GM06990 (cell line): Measurements from ENCODE around the gene BCL2A1.
"Not testable (repeated sequence)": the region's sequence is repeated elsewhere in the genome, so short reads cannot be mapped to it uniquely, and the experiment has no call there.

ENCODE experiments used
- DNase-seq: peaks from one replicate; pipeline ENCODE4 v3.0.0-alpha.2; 2011; ENCODE audit not compliant: insufficient read length; ENCODE audit errors: extremely low read depth
- H3K27me3 ChIP-seq: replicated peaks from 2 replicates; pipeline ENCODE4 v1.6.0; 2011; ENCODE audit warnings: low read length; ENCODE audit not compliant: control insufficient read depth, insufficient read depth
- H3K36me3 ChIP-seq: 2 replicates; pipeline ENCODE4 v1.5.1; 2011; ENCODE audit warnings: low read length; ENCODE audit not compliant: control insufficient read depth, insufficient read depth
- H3K4me3 ChIP-seq: replicated peaks from 2 replicates; pipeline ENCODE4 v1.5.1; 2011; ENCODE audit warnings: low read depth, mild to moderate bottlenecking, control low read depth, low read length
- CTCF ChIP-seq: IDR thresholded peaks from 2 replicates; pipeline ENCODE4 v1.5.1; 2011; ENCODE audit warnings: low read length, control low read depth, mild to moderate bottlenecking, inconsistent platforms; ENCODE audit not compliant: insufficient read depth, poor library complexity, severe bottlenecking

The BCL2A1 gene

GRCh38 chr15:79942741-79943481 lies 28.1 kb downstream of the BCL2A1 start:
- no peak overlapping the region for H3K4me3 ChIP-seq
- H3K27me3 ChIP-seq, result no peaks in the 10 kb centered on the region
- no peak for TF ChIP-seq CTCF
- no peak for DNase-seq
- no peaks in the 10 kb centered on the region for H3K36me3 ChIP-seq

- Histone ChIP-seq H3K27me3 (no peaks in the 10 kb centered on the region), H3K4me3 (no peak overlapping the region), H3K36me3 (no peaks in the 10 kb centered on the region)
- no peak for TF ChIP-seq CTCF
- no peak for DNase-seq
Measured at GRCh38 chr15:79939399-79939798, 31.6 kb downstream of the BCL2A1 start.

- Histone ChIP-seq H3K27me3 (no peaks in the 10 kb centered on the region), H3K4me3 (no peak overlapping the region), H3K36me3 (no peaks in the 10 kb centered on the region)
- TF ChIP-seq CTCF, result no peak
- DNase-seq, result no peak
Measured at GRCh38 chr15:79938143-79938542, 32.9 kb downstream of the BCL2A1 start.

GRCh38 chr15:79935556-79936201 lies 35.3 kb downstream of the BCL2A1 start:
- DNase-seq, H3K27me3 ChIP-seq, H3K36me3 ChIP-seq, H3K4me3 ChIP-seq: not testable (repeated sequence)

GRCh38 chr15:79933231-79933630 lies 37.8 kb downstream of the BCL2A1 start:
- Histone ChIP-seq H3K4me3 (no peak overlapping the region), H3K36me3 (no peaks in the 10 kb centered on the region), H3K27me3 (no peaks in the 10 kb centered on the region)
- no peak for DNase-seq
- TF ChIP-seq CTCF, result no peak

GRCh38 chr15:79932447-79932846 lies 38.5 kb downstream of the BCL2A1 start:
- Histone ChIP-seq H3K36me3 (no peaks in the 10 kb centered on the region), H3K4me3 (no peak overlapping the region), H3K27me3 (no peaks in the 10 kb centered on the region)
- no peak for TF ChIP-seq CTCF
- no peak for DNase-seq
